ENCODE measurements around the gene EEF1A1.

EEF1A1 gene

DNA sequence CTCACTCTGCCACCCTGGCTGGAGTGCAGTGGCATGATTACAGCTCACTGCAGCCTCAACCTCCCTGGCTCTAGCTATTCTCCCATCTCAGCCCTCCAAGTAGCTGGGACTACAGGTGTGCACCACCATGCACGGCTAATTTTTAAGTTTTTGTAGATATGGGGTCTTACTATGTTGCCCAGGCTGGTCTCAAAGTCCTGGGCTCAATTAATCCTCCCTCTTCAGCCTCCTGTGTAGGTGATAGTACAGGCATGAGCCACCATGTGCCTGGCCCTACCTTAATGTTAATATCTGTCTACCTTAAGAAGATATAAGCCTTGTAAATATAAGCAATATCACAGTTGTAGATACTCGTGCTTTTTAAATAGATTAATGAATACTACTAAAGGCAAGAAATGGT lies 16.7 kb downstream of the EEF1A1 start:
- DNase-seq: no peak

DNA sequence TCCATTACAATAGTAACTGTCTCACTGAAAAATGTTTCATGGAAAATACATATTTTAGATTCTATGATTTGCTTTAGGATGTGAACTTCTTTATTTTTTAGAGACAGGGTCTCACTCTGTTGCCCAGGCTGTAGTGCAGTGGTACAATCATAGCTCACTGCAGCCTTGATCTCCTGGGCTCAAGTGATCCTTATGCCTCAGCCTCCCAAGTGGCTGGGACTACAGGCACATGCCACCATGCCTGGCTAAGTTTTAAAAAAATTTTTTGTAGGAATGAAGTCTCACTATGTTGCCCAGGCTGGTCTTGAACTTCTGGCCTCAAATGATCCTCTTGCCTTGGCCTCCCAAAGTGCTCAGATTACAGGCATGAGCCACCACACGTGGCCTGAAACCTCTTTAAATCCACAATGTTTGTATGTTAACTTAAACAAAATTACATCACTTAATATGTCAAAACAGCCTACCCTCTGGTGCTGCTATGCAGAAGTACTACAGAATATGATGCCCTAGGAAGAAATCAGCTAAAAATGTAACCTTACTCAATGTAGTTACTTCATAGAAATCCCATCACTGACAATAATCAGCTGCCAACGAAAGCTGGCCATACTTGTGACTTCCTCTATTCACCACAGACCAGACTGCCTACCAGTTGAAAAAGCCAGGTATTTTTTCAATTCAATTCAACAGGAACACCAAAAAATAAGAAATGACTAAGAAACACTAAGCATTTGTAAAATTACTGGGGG lies 17.6 kb downstream of the EEF1A1 start:
- peak; percentile 80 to 94 for DNase-seq

DNA sequence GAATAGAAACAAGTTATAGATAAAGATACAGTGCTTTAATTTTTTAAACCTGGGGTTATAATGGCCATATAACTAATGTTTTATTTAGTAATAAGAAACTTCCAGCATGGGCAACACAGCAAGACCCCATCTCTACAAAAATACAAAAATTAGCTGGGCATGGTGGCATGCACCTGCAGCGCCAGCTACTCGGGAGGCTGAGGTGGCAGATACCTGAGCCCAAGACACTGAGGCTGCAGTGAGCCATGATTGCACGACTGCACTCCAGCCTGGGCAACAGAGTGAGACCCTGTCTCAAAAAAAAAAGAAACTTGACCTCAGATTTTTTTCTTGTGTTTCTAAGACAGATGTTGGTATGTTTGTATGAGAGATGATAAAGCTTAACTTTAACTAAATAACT lies 22.9 kb downstream of the EEF1A1 start:
- no peak for DNase-seq

DNA sequence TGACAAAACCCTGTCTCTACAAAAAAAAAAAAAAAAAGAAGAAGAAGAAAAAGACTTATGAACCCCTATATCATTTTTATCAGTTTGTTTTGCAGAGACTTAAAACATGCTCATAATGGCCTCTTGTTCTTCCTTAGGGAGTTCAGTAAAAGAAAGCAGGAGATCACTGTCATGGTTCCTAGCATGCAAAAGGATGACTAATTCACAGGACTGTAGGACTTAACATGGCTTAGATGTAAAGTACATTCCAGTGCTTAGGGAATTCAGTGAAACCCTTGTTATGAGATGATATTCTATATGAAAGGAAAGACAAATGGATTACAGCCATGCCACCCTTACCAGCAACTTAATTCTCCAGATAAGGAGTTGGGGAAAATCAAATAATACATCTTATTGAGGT lies 29.5 kb downstream of the EEF1A1 start:
- no peak for DNase-seq

GRCh38 chr6:73487473-73487872 lies 33.4 kb downstream of the EEF1A1 start:
- no peak for DNase-seq

GRCh38 chr6:73484438-73484837 lies 36.4 kb downstream of the EEF1A1 start:
- no peak for DNase-seq

- DNase-seq: no peak
Measured at GRCh38 chr6:73481969-73482368, 38.9 kb downstream of the EEF1A1 start.

DNA sequence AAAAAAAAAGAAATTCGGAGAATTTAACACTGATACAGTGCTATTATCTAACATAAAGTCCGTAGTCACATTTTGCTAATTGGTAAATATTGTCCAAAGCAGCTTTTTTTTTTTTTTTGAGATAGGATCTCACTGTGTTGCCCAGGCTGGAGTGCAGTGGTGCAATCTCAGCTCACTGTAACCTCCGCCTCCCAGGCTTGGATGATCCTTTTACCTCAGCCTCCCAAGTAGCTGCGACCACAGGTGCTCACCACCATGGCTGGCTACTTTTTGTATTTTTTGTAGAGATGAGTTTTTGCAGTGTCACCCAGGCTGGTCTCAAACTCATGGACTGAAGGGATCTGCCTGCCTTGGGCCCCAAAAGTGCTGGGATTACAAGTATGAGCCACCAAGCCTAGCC lies 43.4 kb downstream of the EEF1A1 start:
- DNase-seq: no peak

- DNase-seq: no peak
Measured at GRCh38 chr6:73476723-73477122, 44.1 kb downstream of the EEF1A1 start.

- DNase-seq: peak in 1 of 2 donors; percentile 24
Measured at GRCh38 chr6:73471686-73472290, 49.0 kb downstream of the EEF1A1 start.
